Measurements from ENCODE around the gene PPIL3. TPM values are rescaled to one million over a fixed set of nuclear protein-coding genes. Genes with fewer than 3 reads are reported as not detected.

Gene PPIL3
- total and polyA plus RNA-seq, 2 donors (not counting 3 experiments of a cell fraction or from before 2014, with no cell fraction given), result 25.0 to 27.1 TPM

GRCh38 chr2:200869014-200869413 is 19.9 kb downstream of the PPIL3 start:
- FAIRE-seq (no peak), DNase-seq (ENCODE audit: low read depth, low spot score) (no peak)
- H4K20me1 ChIP-seq (replicated peaks; ENCODE audit: control insufficient read depth, extremely low read depth, insufficient read depth, low read length), result no peaks in the 10 kb centered on the region
- H3K4me2 ChIP-seq (ENCODE audit: insufficient read depth, low read length), result no peak overlapping the region
- ChIA-PET POLR2A (no interaction called here), CTCF (interaction anchor here (1.0 kb wide), 1 partner anchor 20 kb away, joined by 3 read pairs; no protein-coding TSS in a partner anchor)
- no peaks in the 10 kb centered on the region for H3K9me3 ChIP-seq (replicated peaks; ENCODE audit: control insufficient read depth, insufficient read depth, low read length)
- no TSS peak for BruUV-seq (replicated peaks)
- no peak overlapping the region for H3K27ac ChIP-seq (ENCODE audit: insufficient read depth, low read depth, low read length)
- dilution Hi-C loops (cut with MboI; ENCODE audit: extremely low pct_ligation_motif_present, low sequenced_read_pairs), result no loop called here
- peaks cover 7% of the 10 kb centered on the region for H3K4me1 ChIP-seq (ENCODE audit: control insufficient read depth, extremely low read depth, insufficient read depth, low read length)
- no peak overlapping the region for H2AFZ ChIP-seq (ENCODE audit: low read depth, low read length)
- no peak overlapping the region for H3K4me3 ChIP-seq (replicated peaks in 1 of 3; ENCODE audit: insufficient read depth in 1 of 3, low read depth in 1 of 3, low read length in 3 of 3)
- peaks cover 4% of the 10 kb centered on the region for H3K79me2 ChIP-seq (ENCODE audit: control insufficient read depth, insufficient read depth, low read length)
- no peaks in the 10 kb centered on the region for H3K36me3 ChIP-seq (ENCODE audit: control insufficient read depth in 2 of 2, extremely low read depth in 1 of 2, insufficient read depth in 2 of 2, low read length in 2 of 2)
- no peak overlapping the region for H3K9ac ChIP-seq (replicated peaks; ENCODE audit: extremely low read depth, insufficient read depth, low read length)
- H3K9me1 ChIP-seq (replicated peaks; ENCODE audit: control insufficient read depth, extremely low read depth, insufficient read depth, low read length), result no peaks in the 10 kb centered on the region
- H3K27me3 ChIP-seq (ENCODE audit: control insufficient read depth in 2 of 2, insufficient read depth in 2 of 2, low read length in 2 of 2), result no peaks in the 10 kb centered on the region
- TF ChIP-seq EZH2 (IDR thresholded peaks at IDR 0.05; ENCODE audit: borderline replicate concordance, low read depth, low read length, severe bottlenecking) (no peak), JUN (IDR thresholded peaks at IDR 0.05; ENCODE audit: borderline replicate concordance, insufficient read depth, insufficient read length, low read depth) (no peak), FOS (IDR thresholded peaks at IDR 0.05; ENCODE audit: borderline replicate concordance, insufficient read depth, low read length) (no peak), POLR2AphosphoS5 (IDR thresholded peaks at IDR 0.05; ENCODE audit: insufficient read depth, low read depth, low read length) (no peak), GATA2 (IDR thresholded peaks at IDR 0.05; ENCODE audit: insufficient read depth, insufficient read length, low read depth, low read length) (no peak), POLR2A (IDR thresholded peaks at IDR 0.05; ENCODE audit: low read depth, low read length) (no peak)
- intact Hi-C loops (cut with micrococcal nuclease), result no loop called here
